NCI-H1417 (cell line): ENCODE measurements around the gene CALB2.

Experiments
- DNase-seq, 3 experiments: peaks; one replicate each; lab custom pipeline; 2025; lab: John Stamatoyannopoulos, UW

The CALB2 gene

GRCh38 chr16:71387045-71387871, 28.7 kb downstream of the CALB2 start:
- DNase-seq: peak in 1 of 3 experiments; percentile 2

GRCh38 chr16:71389330-71389729, 30.8 kb downstream of the CALB2 start:
- DNase-seq: no peak

GRCh38 chr16:71396594-71396993, 38.1 kb downstream of the CALB2 start:
- DNase-seq: no peak

- DNase-seq: no peak
Observed at GRCh38 chr16:71399801-71400563, 41.5 kb downstream of the CALB2 start.

GRCh38 chr16:71402007-71402406, 43.5 kb downstream of the CALB2 start:
- DNase-seq: no peak

GRCh38 chr16:71402674-71403073, 44.2 kb downstream of the CALB2 start:
- DNase-seq: no peak

GRCh38 chr16:71404364-71404763, 45.8 kb downstream of the CALB2 start:
- DNase-seq: no peak

- no peak for DNase-seq
Observed at GRCh38 chr16:71406316-71406715, 47.8 kb downstream of the CALB2 start.

GRCh38 chr16:71406724-71407123, 48.2 kb downstream of the CALB2 start:
- DNase-seq: no peak

GRCh38 chr16:71407731-71408130, 49.2 kb downstream of the CALB2 start:
- no peak for DNase-seq

- DNase-seq: no peak
Observed at GRCh38 chr16:71408536-71408935, 50.0 kb downstream of the CALB2 start.

- DNase-seq: no peak
Observed at GRCh38 chr16:71409011-71409775, 50.7 kb downstream of the CALB2 start.

GRCh38 chr16:71410146-71410545, 51.6 kb downstream of the CALB2 start:
- no peak for DNase-seq

- peak; percentile 73 to 91 (median 75) for DNase-seq
Observed at GRCh38 chr16:71412270-71413160, 54.0 kb downstream of the CALB2 start.

GRCh38 chr16:71413341-71413740, 54.8 kb downstream of the CALB2 start:
- DNase-seq: no peak

- no peak for DNase-seq
Observed at GRCh38 chr16:71414038-71414437, 55.5 kb downstream of the CALB2 start.

- peak in 1 of 3 experiments; percentile 5 for DNase-seq
Observed at GRCh38 chr16:71421911-71422310, 63.4 kb downstream of the CALB2 start.

- DNase-seq: no peak
Observed at GRCh38 chr16:71423016-71423415, 64.5 kb downstream of the CALB2 start.

GRCh38 chr16:71423865-71424264, 65.3 kb downstream of the CALB2 start:
- DNase-seq: no peak

- no peak for DNase-seq
Observed at GRCh38 chr16:71424626-71425025, 66.1 kb downstream of the CALB2 start.

- DNase-seq: no peak
Observed at GRCh38 chr16:71425746-71426068, 67.2 kb downstream of the CALB2 start.
